ENCODE data around the gene SECISBP2.

DNA sequence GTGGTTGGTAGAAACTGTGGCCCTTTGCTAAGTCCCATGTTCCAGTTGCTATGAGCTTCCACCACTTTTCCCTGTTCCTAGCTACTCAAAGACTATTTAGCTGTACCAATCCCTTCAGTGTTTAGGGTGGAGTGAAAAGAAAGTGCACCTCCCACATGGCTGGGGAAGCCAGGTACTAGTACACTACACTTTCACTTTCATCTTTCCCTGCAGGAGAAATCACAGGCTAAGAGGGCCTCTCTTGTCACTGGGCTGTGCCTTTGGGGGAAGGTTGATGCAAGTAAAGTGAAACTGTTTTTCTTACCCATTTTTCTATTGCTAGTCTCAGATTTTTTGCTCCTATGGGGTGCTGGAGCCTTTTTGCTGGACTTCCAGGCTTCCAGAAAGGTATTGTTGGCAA lies 40.8 kb upstream of the SECISBP2 start:
- TF ChIP-seq, protein P1, sequence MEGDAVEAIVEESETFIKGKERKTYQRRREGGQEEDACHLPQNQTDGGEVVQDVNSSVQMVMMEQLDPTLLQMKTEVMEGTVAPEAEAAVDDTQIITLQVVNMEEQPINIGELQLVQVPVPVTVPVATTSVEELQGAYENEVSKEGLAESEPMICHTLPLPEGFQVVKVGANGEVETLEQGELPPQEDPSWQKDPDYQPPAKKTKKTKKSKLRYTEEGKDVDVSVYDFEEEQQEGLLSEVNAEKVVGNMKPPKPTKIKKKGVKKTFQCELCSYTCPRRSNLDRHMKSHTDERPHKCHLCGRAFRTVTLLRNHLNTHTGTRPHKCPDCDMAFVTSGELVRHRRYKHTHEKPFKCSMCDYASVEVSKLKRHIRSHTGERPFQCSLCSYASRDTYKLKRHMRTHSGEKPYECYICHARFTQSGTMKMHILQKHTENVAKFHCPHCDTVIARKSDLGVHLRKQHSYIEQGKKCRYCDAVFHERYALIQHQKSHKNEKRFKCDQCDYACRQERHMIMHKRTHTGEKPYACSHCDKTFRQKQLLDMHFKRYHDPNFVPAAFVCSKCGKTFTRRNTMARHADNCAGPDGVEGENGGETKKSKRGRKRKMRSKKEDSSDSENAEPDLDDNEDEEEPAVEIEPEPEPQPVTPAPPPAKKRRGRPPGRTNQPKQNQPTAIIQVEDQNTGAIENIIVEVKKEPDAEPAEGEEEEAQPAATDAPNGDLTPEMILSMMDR (IDR thresholded peaks at IDR 0.05; ENCODE audit: low read length) = no peak
- no peak for TF ChIP-seq EZH2 (IDR thresholded peaks at IDR 0.05; ENCODE audit: borderline replicate concordance, low read length)
